GM23338 (cell line): ENCODE results near the gene GHR. TPM values are rescaled to one million over a fixed set of nuclear protein-coding genes. Genes with fewer than 3 reads are reported as not detected.

Experiments used
- ATAC-seq: fragments of 200-7000 bp; cut with Tn5 transposase; 3 replicates; pipeline ENCODE4 v1.9.1; 2020
- DNase-seq: peaks from one replicate; pipeline ENCODE4 v3.0.0-alpha.2; 2015; ENCODE audit warnings: low spot score
- H2AFZ ChIP-seq: fragments of 200-600 bp; sonication (generic); 2 replicates; pipeline ENCODE4 v1.8.0; 2016; ENCODE audit warnings: antibody characterized with exemption, mild to moderate bottlenecking, moderate library complexity
- H3F3A ChIP-seq: fragments of 200-600 bp; sonication (generic); replicated peaks from 2 replicates; pipeline ENCODE4 v1.8.0; 2017; ENCODE audit warnings: antibody characterized with exemption, mixed run types, low read depth
- H3K27ac ChIP-seq: fragments of 200-600 bp; sonication (generic); 2 replicates; pipeline ENCODE4 v1.6.1; 2016; ENCODE audit warnings: low read depth
- H3K27me3 ChIP-seq: fragments of 200-600 bp; sonication (generic); 2 replicates; pipeline ENCODE4 v1.8.0; 2016; ENCODE audit warnings: mild to moderate bottlenecking, mixed run types, moderate library complexity; ENCODE audit not compliant: insufficient read depth
- H3K36me3 ChIP-seq: fragments of 200-600 bp; sonication (generic); 2 replicates; pipeline ENCODE4 v1.8.0; 2016; ENCODE audit warnings: mild to moderate bottlenecking; ENCODE audit not compliant: insufficient read depth
- H3K4me1 ChIP-seq: fragments of 200-600 bp; sonication (generic); 2 replicates; pipeline ENCODE4 v1.8.0; 2016; ENCODE audit warnings: mild to moderate bottlenecking, moderate library complexity; ENCODE audit not compliant: insufficient read depth
- H3K4me2 ChIP-seq: fragments of 200-600 bp; sonication (generic); 2 replicates; pipeline ENCODE4 v1.7.1; 2017; ENCODE audit warnings: mixed run types
- H3K4me3 ChIP-seq: fragments of 200-600 bp; sonication (generic); 2 replicates; pipeline ENCODE4 v1.6.1; 2016; ENCODE audit warnings: mixed run types
- H3K79me2 ChIP-seq: fragments of 200-600 bp; sonication (generic); replicated peaks from 2 replicates; pipeline ENCODE4 v1.8.0; 2017; ENCODE audit warnings: mild to moderate bottlenecking; ENCODE audit not compliant: insufficient read depth
- H3K9me2 ChIP-seq: fragments of 200-600 bp; sonication (generic); 2 replicates; pipeline ENCODE4 v1.8.0; 2017; ENCODE audit not compliant: insufficient read depth
- H4K20me1 ChIP-seq: fragments of 200-600 bp; sonication (generic); replicated peaks from 2 replicates; pipeline ENCODE4 v1.8.0; 2017; ENCODE audit warnings: mild to moderate bottlenecking; ENCODE audit not compliant: insufficient read depth
- H3K27ac Mint-ChIP-seq: 2 replicates; pipeline ENCODE4 v1.8.0; 2020; ENCODE audit warnings: inconsistent platforms, mild to moderate bottlenecking, moderate library complexity, mixed read lengths
- H3K27me3 Mint-ChIP-seq: 3 replicates; pipeline ENCODE4 v1.8.0; 2022; ENCODE audit warnings: low read depth, mild to moderate bottlenecking, moderate library complexity, mixed read lengths, inconsistent platforms; ENCODE audit not compliant: insufficient read depth, poor library complexity
- H3K36me3 Mint-ChIP-seq: 3 replicates; pipeline ENCODE4 v1.8.0; 2021; ENCODE audit warnings: low read depth, mild to moderate bottlenecking, inconsistent platforms, moderate library complexity, mixed read lengths
- H3K4me1 Mint-ChIP-seq: 3 replicates; pipeline ENCODE4 v1.8.0; 2020; ENCODE audit warnings: mild to moderate bottlenecking, inconsistent platforms, mixed read lengths
- H3K4me3 Mint-ChIP-seq: 3 replicates; pipeline ENCODE4 v1.8.0; 2021; ENCODE audit warnings: moderate library complexity, mild to moderate bottlenecking, inconsistent platforms, mixed read lengths
- H3K9me3 Mint-ChIP-seq: 3 replicates; pipeline ENCODE4 v1.8.0; 2020; ENCODE audit warnings: moderate library complexity, mild to moderate bottlenecking, inconsistent platforms, mixed read lengths
- CREB1 ChIP-seq: fragments of 250-450 bp; sonication (Bioruptor Pico); IDR thresholded peaks from 2 replicates; pipeline ENCODE4 v1.5.0; 2020; ENCODE audit warnings: low read depth, mild to moderate bottlenecking, moderate library complexity
- CTCF ChIP-seq, 2 experiments: fragments of 200-600 bp in 1 of 2; sonication (generic) in 1 of 2; conservative IDR thresholded peaks; 2 replicates each; pipeline versions ENCODE4 v1.5.1 to v1.6.1; 2016 to 2017; ENCODE audit warnings: antibody characterized with exemption in 2 of 2, low read depth in 2 of 2, mild to moderate bottlenecking in 2 of 2, moderate library complexity in 1 of 2
- ETS1 ChIP-seq: IDR thresholded peaks from 2 replicates; pipeline ENCODE4 v1.6.1; 2016; ENCODE audit warnings: antibody characterized with exemption
- EZH2 ChIP-seq: fragments of 200-600 bp; sonication (generic); IDR thresholded peaks from one replicate; pipeline ENCODE4 v1.8.0; 2017; ENCODE audit warnings: antibody characterized with exemption, mild to moderate bottlenecking, low read depth; ENCODE audit not compliant: unreplicated experiment
- EZH2phosphoT487 ChIP-seq: fragments of 200-600 bp; sonication (generic); IDR thresholded peaks from one replicate; pipeline ENCODE4 v1.8.1; 2018; ENCODE audit warnings: antibody characterized with exemption; ENCODE audit not compliant: unreplicated experiment
- JUNB ChIP-seq: IDR thresholded peaks from one replicate; pipeline ENCODE4 v1.6.1; 2016; ENCODE audit warnings: antibody characterized with exemption; ENCODE audit not compliant: unreplicated experiment
- NANOG ChIP-seq: IDR thresholded peaks from 2 replicates; pipeline ENCODE4 v1.6.1; 2016; ENCODE audit warnings: antibody characterized with exemption, borderline replicate concordance
- POLR2AphosphoS5 ChIP-seq: IDR thresholded peaks from 2 replicates; pipeline ENCODE4 v1.6.1; 2016; ENCODE audit warnings: antibody characterized with exemption, low read depth
- REST ChIP-seq: IDR thresholded peaks from one replicate; pipeline ENCODE4 v1.6.1; 2018; ENCODE audit warnings: antibody characterized with exemption; ENCODE audit not compliant: unreplicated experiment
- STAT1 ChIP-seq: IDR thresholded peaks from one replicate; pipeline ENCODE4 v1.6.1; 2016; ENCODE audit warnings: antibody characterized with exemption; ENCODE audit not compliant: unreplicated experiment
- ZNF114 ChIP-seq: fragments of 250-450 bp; sonication (Bioruptor Pico); IDR thresholded peaks from 2 replicates; pipeline ENCODE4 v1.5.0; 2020; ENCODE audit warnings: mild to moderate bottlenecking, moderate library complexity
- ZNF331 ChIP-seq: fragments of 250-450 bp; sonication (Bioruptor Pico); IDR thresholded peaks from 2 replicates; pipeline ENCODE4 v1.5.0; 2020; ENCODE audit warnings: low read depth, mild to moderate bottlenecking, moderate library complexity
- ZNF462 ChIP-seq: fragments of 250-450 bp; sonication (Bioruptor Pico); IDR thresholded peaks from 2 replicates; pipeline ENCODE4 v1.5.0; 2020; ENCODE audit warnings: mild to moderate bottlenecking, moderate library complexity
- polyA plus RNA-seq: library from polyadenylated mRNA; unstranded; fragments of >200 nt; fragmentation: Nextera tagmentation; extraction: Ambion mirVana; gene quantifications from 2 replicates; pipeline ENCODE4 v1.2.1, GENCODE V29; 2016
- total RNA-seq: library from RNA; depleted of rRNA; stranded (reverse); fragments of >200 nt; shearing (Covaris generic); gene quantifications from 2 replicates; pipeline ENCODE4 v1.2.3, GENCODE V29; 2014

The GHR gene
- total and polyA plus RNA-seq, 2 experiments from 2014 or later: 0.21 to 1.9 TPM

- H3K36me3 Mint-ChIP-seq: no peaks in the 10 kb centered on the region
- H3K4me1 ChIP-seq: no peaks in the 10 kb centered on the region
- H3K27me3 ChIP-seq: no peaks in the 10 kb centered on the region
- H3K4me3 Mint-ChIP-seq: no peak overlapping the region
- H3K36me3 ChIP-seq: no peaks in the 10 kb centered on the region
- DNase-seq: no peak
- H3K9me3 Mint-ChIP-seq: peaks cover 9% of the 10 kb centered on the region; the same call in 2 of the 3 replicates
- no peaks in the 10 kb centered on the region for H3K27me3 Mint-ChIP-seq
- H3K9me2 ChIP-seq: no peaks in the 10 kb centered on the region
- TF ChIP-seq ZNF331 (CRISPR knock-in tag) (no peak), EZH2 (no peak), ZNF114 (CRISPR knock-in tag) (no peak), NANOG (no peak), JUNB (no peak), CTCF (conservative IDR thresholded peaks at IDR 0.05; ENCODE audit: low read depth in 2 of 2) (no peak), ZNF462 (CRISPR knock-in tag) (no peak), REST (no peak), CREB1 (CRISPR knock-in tag) (no peak), EZH2phosphoT487 (no peak), STAT1 (no peak), POLR2AphosphoS5 (no peak), ETS1 (no peak)
- H2AFZ ChIP-seq: no peak overlapping the region
- no peak for ATAC-seq
- H3K27ac ChIP-seq: no peak overlapping the region
- no peak overlapping the region for H3K4me2 ChIP-seq
- no peaks in the 10 kb centered on the region for H3F3A ChIP-seq
- H3K79me2 ChIP-seq: no peaks in the 10 kb centered on the region
- peaks cover 6% of the 10 kb centered on the region; the same call in 1 of the 3 replicates for H3K4me1 Mint-ChIP-seq
- no peak overlapping the region for H3K27ac Mint-ChIP-seq
- H4K20me1 ChIP-seq: 0 out of 2 replicates have a peak, but pooled peaks cover 3% of the 10 kb centered on the region
- no peak overlapping the region for H3K4me3 ChIP-seq
These were observed 129.4 kb downstream of the GHR start for GRCh38 chr5:42552597-42552996.
